Right atrium auricular region (tissue), 2 donors: ENCODE data around the gene BRD1. TPM values are rescaled to one million over a fixed set of nuclear protein-coding genes. Genes with fewer than 3 reads are reported as not detected.
A peak's percentile ranks its signal among the peaks of the same experiment; 100 is the strongest.

Experiments
- DNase-seq: peaks from one replicate; pipeline ENCODE4 v3.0.0-alpha.2; 2019; ENCODE audit warnings: low spot score
- H3K27ac ChIP-seq, 2 donors: fragments of 200-600 bp; sonication (generic); 1 replicate in 1 of 2; 2 replicates in 1 of 2; pipeline ENCODE4 v1.5.1; 2016 to 2019
- H3K27me3 ChIP-seq, 2 donors: fragments of 200-600 bp; sonication (generic); one replicate each; pipeline versions ENCODE4 v1.5.1 to v1.6.0; 2017 to 2019
- H3K36me3 ChIP-seq: fragments of 200-600 bp; sonication (generic); one replicate; pipeline ENCODE4 v1.5.1; 2016
- H3K4me1 ChIP-seq, 2 donors: fragments of 200-600 bp; sonication (generic); one replicate each; pipeline versions ENCODE4 v1.5.1 to v1.6.0; 2017 to 2019
- H3K4me3 ChIP-seq, 2 donors: fragments of 200-600 bp; sonication (generic); 1 replicate in 1 of 2; 2 replicates in 1 of 2; pipeline ENCODE4 v1.5.1; 2017 to 2019; ENCODE audit warnings: mild to moderate bottlenecking in 1 of 2, moderate library complexity in 1 of 2
- H3K9me3 ChIP-seq, 2 donors: fragments of 200-600 bp; sonication (generic); one replicate each; pipeline ENCODE4 v1.5.1; 2019
- total RNA-seq, 2 donors: library from RNA; depleted of rRNA; stranded (reverse); fragments of >200 nt; gene quantifications; one replicate each; pipeline ENCODE4 v1.1.0, GENCODE V29; 2016
- TF ChIP-seq, protein P1 (sequence below), 2 donors: fragments of 200-600 bp; sonication (generic); IDR thresholded peaks; one replicate each; pipeline ENCODE4 v1.5.1; 2019; ENCODE audit warnings: antibody characterized with exemption in 2 of 2

BRD1 gene
- total RNA-seq, 2 donors from 2014 or later = 17.7 to 20.8 TPM

DNA sequence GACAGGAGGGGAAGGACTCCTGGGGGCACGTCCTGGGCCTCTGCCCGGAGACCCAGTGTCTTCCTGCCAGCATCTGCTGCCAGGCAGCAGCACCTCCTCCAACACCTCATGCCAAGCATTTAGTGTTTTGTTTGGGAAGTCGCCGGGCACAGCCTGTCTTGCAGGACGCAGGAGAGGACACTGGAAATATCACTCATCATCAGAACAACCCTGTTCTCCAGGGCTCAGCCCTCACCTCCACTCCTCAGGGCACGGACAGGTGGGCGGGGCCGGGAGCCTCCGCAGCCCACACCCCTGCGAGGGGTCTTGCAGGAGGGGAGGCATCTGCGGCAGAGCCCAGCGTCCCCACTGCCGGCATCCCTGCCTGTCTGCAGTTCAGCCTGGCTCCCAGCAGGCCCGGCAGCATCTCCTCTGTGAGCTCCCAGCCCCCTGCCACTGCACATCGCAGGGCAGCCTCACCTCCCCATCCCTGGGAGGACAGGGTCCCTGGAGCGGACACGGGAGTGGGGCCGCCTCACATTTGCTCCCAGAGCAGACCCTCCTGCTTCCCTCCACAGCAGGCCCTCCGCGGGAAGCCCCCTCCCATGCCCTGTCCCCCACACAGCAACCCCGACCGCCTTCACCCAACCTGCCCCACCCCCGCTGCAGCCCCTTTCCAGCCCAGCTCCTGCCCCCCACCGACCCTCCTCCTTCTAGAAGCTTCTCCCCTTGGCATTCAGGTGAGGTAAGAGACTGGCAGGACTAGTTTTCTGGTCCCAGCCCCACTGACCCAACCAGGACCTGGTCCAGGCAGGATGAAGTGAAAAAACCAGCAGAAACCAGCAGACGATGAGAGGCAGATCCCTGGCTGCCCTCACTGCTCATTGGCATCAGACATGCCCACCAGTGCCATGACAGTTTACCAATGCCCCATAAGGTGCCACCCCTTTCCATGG, 72.7 kb downstream of the BRD1 start:
- no peaks in the 10 kb centered on the region for H3K27me3 ChIP-seq
- no peaks in the 10 kb centered on the region for H3K4me1 ChIP-seq
- no peak overlapping the region for H3K4me3 ChIP-seq
- TF ChIP-seq, protein P1, sequence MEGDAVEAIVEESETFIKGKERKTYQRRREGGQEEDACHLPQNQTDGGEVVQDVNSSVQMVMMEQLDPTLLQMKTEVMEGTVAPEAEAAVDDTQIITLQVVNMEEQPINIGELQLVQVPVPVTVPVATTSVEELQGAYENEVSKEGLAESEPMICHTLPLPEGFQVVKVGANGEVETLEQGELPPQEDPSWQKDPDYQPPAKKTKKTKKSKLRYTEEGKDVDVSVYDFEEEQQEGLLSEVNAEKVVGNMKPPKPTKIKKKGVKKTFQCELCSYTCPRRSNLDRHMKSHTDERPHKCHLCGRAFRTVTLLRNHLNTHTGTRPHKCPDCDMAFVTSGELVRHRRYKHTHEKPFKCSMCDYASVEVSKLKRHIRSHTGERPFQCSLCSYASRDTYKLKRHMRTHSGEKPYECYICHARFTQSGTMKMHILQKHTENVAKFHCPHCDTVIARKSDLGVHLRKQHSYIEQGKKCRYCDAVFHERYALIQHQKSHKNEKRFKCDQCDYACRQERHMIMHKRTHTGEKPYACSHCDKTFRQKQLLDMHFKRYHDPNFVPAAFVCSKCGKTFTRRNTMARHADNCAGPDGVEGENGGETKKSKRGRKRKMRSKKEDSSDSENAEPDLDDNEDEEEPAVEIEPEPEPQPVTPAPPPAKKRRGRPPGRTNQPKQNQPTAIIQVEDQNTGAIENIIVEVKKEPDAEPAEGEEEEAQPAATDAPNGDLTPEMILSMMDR (IDR thresholded peaks at IDR 0.05) = no peak
- DNase-seq = peak; percentile 50
- no peaks in the 10 kb centered on the region for H3K36me3 ChIP-seq
- no peak overlapping the region for H3K27ac ChIP-seq
- no peaks in the 10 kb centered on the region for H3K9me3 ChIP-seq

GRCh38 chr22:49753961-49754695, 73.5 kb downstream of the BRD1 start:
- TF ChIP-seq, protein P1 (IDR thresholded peaks at IDR 0.05) = no peak
- DNase-seq = peak; percentile 52
- Histone ChIP-seq H3K9me3 (no peaks in the 10 kb centered on the region), H3K27me3 (no peaks in the 10 kb centered on the region), H3K27ac (no peak overlapping the region), H3K4me3 (no peak overlapping the region), H3K36me3 (no peaks in the 10 kb centered on the region), H3K4me1 (no peaks in the 10 kb centered on the region)

DNA sequence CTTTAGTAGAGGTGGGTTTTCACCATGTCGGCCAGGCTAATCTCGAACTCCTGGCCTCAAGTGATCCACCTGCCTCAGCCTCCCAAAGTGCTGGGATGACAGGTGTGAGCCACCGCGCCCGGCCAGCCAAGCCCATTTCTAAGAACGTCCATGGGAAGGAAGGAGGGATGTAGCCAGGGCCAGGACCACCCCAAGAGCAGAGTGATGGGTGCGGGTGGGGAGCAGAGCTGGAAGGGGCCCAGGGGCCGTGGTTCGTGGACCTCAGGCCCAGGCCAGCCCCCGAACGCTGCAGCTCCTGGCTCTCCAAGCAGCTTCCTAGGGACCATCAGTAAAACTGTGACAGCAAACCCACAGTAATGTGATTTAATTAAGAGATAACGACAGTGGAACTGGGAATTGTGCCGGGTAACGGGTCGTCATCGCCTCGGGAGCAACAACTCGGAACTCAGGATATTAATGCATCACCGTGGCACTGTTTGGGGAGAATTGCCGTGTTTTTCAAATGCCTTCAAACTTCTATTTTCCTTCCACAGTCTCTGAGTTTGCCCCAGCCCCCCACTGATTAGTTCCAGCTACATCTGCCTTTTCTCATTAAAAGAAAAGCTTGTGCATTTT, 74.3 kb downstream of the BRD1 start:
- Histone ChIP-seq H3K9me3 (no peaks in the 10 kb centered on the region), H3K36me3 (no peaks in the 10 kb centered on the region), H3K4me3 (no peak overlapping the region), H3K27ac (no peak overlapping the region), H3K27me3 (no peaks in the 10 kb centered on the region), H3K4me1 (no peaks in the 10 kb centered on the region)
- peak; percentile 44 for DNase-seq
- TF ChIP-seq, protein P1 (IDR thresholded peaks at IDR 0.05) = no peak

DNA sequence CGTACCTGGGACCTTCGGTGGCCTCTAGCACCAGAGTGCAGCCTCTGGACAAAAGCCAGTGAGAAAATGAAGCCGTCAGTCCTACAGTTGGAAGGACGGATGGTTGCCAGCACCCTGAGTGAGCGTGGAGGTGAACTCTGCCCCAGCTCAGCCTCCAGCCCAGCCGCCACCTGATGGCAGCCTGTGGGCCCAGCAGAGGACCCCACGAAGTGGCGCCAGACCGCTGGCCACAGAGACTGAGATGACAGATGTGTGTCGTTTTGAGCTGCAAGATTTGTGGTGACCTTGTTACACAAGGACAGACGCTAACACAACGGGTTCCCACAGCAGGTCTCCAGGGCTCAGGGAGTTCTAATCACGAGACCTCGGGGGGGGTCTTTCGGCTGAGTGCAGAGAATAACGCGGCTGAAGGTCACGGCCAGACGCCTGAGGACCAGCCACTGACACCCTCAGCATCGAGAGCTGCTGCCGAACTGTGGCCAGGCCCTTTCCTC, 75.0 kb downstream of the BRD1 start:
- no peak overlapping the region for H3K4me3 ChIP-seq
- H3K4me1 ChIP-seq = no peaks in the 10 kb centered on the region
- DNase-seq = peak; percentile 34
- H3K27ac ChIP-seq = no peak overlapping the region
- H3K9me3 ChIP-seq = peaks cover 0 to 3% of the 10 kb centered on the region in 2 donors
- TF ChIP-seq, protein P1 (IDR thresholded peaks at IDR 0.05) = no peak
- H3K27me3 ChIP-seq = no peaks in the 10 kb centered on the region
- no peaks in the 10 kb centered on the region for H3K36me3 ChIP-seq

DNA sequence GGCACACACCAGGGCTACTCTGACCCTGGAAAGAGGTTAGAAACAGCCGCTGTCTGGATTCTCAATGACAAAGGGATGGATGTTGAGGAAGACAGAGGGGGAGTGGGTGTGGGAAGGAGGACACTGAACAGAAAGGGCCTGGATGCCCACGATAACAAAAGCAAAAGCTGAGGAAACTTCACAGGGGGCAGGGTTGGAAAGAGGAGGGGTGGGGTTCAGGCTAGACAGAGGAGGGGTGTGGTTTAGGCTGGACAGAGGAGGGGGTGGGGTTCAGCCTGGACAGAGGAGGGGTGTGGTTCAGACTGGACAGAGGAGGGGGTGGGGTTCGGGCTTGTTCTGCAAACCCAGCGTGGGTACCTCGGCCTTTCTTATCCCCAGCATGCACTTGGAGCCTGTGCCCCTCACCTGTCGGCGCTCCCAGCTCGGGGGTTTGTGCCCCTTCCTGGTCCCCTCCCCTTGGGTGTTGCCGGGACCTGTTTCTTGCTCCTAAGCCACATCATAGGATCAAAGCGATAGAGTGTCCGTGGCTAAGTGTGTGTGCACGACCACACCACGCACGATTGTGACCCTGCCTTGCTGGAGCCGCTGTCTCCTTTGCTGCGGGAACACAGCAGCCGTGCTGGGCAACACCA, 75.6 kb downstream of the BRD1 start:
- TF ChIP-seq, protein P1 (IDR thresholded peaks at IDR 0.05) = no peak
- Histone ChIP-seq H3K9me3 (peaks cover 0 to 9% of the 10 kb centered on the region in 2 donors), H3K27me3 (no peaks in the 10 kb centered on the region), H3K4me1 (no peaks in the 10 kb centered on the region), H3K36me3 (no peaks in the 10 kb centered on the region), H3K27ac (no peak overlapping the region), H3K4me3 (no peak overlapping the region)
- DNase-seq = no peak
